GM18499 (cell line): ENCODE results near the gene CEACAM21.
"Not testable (repeated sequence)": the region's sequence is repeated elsewhere in the genome, so short reads cannot be mapped to it uniquely, and the experiment has no call there.

Experiments used
- ATAC-seq: cut with Tn5 transposase; IDR thresholded peaks from one replicate; pipeline ENCODE4 v1.9.1; 2021; ENCODE audit warnings: moderate number of reproducible peaks; ENCODE audit not compliant: insufficient read depth, unreplicated experiment

Gene CEACAM21

DNA sequence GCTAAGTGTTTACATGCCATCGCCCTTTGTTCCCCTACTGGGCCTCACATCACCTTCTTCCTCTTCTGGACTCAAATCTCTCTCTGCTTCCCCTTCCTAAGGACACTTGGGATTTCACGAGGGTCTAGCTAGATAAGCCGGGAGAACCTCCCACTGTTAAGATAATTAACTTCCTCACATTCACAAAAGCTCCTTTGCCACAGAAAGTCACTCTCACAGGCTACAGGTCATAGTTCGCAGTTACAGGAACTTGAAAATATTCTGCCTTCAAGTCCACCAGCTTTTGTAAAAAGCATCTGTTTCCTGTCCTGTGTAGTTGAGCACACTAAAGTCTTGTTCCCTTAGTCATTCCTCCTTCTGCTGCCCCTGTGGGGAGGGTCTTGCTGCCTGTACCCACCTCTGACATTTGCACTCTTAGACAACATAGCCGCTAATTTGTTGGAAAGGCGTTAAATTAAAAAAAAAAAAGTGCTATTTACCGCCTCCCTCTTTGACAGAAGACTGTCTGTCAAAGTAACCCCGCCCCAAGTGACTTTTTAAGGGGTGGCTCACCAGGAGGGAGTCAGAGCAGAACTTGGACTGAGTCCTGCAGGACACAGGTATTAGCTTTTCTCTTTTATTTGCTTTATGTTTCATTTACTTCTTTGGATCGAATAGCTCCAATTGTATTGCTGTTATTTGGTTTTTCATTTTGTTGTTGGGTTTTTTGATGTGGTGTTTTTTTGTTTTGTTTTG lies 26.8 kb upstream of the CEACAM21 start:
- ATAC-seq: no peak

DNA sequence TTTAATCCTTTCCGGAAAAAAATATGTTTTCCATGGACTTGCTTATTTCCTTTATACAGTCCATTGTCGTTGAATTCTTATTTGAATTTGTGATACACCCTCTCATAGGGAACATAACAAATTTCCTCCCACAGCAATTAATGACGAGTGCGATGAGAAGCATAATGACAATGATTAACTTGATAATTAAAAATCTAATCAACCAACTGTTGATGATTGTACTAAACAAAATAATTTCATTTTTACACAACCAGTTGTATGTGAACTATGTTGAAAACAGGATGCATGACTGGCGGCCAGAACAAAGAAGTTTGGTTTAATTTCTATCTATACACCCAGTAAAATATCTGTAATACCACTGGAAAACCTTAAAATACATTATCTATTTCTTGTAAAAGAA lies 26.1 kb upstream of the CEACAM21 start:
- no peak for ATAC-seq

DNA sequence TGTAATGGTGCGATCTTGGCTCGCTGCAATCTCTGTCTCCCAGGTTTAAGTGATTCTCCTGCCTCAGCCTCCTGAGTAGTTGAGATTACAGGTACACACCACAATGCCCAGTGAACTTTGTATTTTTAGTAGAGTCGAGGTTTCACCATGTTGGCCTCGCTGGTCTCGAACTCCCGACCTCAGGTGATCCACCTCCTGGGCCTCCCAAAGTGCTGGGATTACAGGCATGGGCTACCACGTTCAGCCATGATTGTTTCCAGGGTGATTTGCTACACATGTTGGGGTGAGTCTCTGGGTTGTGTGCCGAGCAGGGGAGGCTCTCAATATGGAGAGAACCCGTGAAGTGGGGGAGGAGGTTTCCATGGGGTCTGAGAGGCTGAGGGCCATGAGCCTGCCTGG lies 24.8 kb upstream of the CEACAM21 start:
- no peak for ATAC-seq

DNA sequence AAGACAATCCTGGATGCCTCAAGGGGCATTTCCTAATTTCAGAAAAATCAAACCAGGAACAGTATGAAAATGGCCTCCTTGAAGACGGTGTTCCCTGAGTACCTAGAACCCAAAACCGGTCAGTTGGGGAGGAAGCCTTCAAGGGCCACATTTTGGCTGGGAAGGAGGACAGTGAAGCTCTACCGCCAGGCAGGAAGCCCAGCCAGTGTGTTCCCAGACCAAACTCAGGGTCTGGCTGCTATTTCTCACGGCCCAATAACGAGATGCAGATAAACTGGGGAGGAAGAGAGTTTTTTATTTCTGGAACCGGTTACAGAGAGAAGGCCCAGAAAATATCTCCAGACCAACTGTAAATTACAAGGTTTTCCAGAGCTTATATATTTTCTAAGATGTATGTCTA lies 24.3 kb upstream of the CEACAM21 start:
- ATAC-seq: no peak

DNA sequence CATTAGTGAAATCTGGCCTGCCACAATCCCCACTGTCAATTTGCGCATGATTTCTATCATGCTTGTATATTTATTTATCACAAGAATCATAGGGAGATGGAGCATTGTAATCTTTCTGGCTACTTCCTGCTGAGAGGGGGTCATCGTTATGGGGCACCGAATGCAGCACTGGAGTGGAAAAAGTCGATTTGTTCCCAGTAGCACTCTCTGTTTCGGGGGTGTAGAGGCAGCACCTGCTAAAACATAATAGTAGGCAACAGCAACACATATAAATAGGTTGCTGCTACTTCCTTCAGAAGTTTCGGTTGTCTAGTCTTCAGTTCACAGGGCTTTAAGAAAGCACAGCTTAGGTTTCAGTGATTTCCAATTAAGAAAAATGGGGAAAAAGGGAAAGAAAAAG lies 23.4 kb upstream of the CEACAM21 start:
- no peak for ATAC-seq

DNA sequence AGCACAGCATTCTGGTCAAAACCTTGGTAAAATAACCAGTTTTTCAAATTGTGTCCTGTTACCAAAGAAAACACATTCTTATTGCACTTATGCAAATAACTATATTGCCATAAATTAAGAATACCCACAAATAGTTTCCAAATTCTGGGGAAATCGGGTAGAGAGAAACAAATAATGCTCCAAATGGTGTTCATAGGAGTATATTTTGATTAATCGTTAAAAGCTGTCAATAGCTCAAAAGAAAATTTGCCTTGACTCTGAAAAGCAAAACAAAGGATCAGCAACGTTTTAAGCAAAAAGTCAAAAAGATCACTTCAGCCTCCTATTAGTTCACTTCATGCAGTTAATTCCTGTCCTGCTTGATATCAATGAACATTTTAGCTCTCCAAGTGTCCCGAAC lies 22.2 kb upstream of the CEACAM21 start:
- no peak for ATAC-seq

DNA sequence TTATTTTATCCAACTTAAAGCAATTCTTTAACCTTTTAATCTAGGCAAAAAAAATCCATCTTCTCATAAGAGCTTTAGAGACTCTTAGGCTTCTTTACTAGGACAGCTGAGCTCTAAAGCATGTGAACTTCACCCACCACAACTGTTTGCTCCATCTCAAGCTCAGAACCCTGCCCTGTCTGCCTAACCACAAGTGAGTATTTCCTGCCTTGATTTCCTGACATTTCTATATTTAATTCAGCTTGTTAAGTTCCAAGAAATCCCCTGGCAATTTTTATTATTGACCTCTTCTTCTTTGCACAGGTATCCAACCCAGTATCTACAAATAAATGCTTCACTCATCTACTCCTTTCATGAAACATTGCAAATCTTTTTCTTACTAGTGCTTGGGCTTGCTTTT lies 21.1 kb upstream of the CEACAM21 start:
- no peak for ATAC-seq

DNA sequence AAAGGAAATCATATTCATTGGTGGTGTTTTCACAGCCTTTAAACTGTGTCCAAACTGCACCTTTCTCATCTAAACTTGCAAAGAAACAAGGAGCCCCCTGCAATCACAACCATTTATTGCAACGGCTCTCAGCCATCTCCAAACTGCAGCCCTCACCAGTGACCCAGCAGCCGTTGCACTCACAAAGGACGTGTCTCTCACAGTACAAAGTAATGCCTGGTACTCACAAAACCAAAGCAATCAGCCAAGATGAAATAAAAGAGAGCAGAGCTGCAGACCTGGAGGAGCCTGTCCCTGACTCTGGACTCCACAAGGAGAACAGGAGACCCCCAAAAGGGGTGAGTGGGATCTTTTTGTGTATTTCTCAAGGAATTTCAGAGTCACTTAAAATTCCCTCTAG lies 20.2 kb upstream of the CEACAM21 start:
- no peak for ATAC-seq

DNA sequence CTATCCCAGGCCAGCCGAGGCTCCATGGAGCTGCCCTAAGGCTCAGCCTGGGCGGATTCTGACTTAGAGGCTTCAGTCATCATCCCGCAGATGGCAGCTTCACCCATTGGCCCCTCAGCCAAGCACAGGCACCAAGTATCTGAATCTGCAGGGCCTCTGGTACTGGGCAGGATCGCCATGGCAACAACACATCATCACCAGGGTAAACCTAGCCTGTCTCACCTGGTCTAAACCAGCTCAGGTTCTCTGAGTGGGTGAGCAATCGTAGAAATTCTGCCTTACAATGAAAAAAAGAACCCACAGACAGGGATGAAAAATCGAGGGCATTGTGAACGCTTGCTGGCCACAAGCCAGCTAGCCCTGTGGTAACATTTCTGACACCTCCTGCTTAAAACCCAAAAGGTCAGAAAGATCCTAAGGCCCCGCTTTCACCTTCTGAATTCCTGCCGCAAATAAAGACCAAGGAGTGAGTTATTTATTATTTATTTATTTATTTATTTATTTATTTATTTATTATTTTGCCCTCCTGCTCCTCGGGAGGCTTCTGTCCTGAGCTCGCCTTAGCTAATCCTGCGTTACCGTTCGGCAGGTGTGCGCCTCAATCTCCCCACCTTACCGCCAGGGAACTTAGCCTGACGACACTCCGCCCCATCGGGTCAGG lies 12.0 kb upstream of the CEACAM21 start:
- no peak for ATAC-seq

DNA sequence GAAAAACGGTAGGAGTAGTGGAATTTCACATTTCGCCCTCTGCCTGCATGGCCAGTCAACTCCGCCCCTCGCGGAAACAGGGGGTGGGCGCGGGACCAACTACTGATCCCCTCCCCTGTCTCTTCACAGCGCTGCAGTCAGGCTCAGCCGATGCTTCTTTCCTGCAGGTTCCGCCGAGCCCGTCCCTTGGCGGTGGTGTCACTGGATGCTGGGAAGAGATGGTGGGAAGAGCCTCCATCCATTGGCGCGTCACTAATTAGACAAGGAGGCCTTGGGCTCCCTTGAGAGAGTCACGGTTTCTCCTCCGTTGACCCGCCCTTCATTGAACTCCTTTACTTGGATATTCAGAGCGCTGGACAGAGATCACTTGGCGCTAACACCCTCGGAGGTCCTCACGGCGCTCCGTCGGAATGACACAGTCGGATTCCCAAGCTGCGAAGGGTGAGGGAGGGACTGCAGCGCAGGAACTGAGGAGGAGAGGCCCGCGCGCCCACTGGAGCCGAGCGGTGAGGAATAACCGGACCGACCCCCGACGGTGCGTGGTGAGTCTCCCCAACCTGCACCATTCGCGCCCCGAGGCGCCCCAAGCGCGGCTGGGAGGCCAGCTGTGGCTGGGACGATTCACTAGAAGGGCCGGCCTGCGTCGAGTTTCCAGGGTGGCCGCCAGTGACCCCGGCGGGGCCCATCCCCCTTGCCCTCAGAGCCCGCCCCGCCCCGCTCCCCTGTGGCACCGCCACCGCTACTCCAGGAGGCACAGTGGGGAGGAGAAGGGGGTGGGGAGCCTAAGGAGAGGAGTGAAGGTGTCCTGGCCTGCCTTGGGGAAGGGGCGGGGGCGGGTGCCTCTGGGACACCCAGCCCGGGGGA lies 11.2 kb upstream of the CEACAM21 start:
- no peak for ATAC-seq

DNA sequence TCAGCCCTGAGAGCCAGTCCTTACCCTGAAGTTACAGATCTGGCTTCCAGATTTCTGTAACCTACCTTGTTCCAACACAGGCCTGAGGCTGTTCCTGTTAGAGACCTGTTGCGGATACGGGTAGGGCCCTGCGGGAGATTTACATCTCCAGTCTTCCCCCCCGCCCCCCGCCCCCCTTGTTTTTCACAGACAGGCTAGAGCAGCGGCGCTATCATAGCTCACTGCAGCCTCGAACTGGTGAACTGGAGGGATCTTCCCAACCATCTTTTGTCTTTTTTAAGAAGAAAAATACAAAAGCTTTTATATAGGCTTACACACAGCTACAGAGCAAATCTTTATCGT lies 10.6 kb upstream of the CEACAM21 start:
- no peak for ATAC-seq

DNA sequence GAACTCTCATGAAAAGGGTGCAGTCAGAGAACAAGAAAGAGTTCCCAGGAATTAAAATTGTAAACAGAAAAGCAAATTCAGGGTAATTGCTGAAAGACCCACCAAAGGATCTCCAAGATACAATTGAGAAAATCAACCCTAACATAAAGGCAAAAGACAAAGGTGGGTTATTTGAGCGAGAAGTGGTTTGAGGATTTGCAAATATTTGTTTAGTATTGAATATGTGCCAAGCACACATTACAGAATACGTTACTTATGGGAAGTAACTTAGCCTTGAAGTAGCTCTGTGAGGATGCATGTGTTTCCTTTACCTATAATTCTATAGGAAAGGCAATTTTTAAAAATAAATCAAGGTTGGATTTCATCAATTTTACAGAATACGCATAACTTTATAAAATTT lies 10.0 kb upstream of the CEACAM21 start:
- no peak for ATAC-seq

DNA sequence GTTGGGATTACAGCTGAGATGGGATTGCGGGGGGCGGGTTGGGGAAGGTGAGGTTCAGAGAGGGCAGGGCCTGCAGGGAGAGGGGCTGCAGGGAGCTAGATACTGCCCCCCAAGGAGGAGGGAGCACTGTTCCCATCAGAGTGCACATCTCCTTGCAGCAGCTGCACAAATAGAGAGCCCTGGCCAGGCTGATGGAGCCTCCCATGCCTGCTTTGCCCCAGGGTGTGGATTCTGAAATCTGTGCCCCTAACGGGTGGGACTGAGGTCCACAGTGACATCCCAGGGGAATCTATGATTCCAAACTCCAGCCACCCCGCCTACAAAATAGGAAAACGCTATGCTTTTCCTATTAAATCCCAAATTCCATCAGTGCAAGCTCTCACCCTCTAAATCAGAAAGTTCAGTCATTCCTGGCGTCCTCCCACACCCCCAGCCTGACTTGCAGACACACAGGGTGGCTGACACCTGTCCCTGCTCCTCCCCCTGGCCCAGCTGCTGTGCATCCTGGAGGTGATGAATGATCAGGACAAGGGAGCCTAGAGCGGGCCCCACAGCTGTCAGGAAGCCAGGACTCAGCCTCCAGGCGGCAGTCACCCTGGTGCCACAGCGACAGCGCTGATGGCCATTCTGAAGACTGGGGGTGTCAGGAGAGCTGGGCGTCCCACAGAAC lies 6.3 kb upstream of the CEACAM21 start:
- no peak for ATAC-seq

DNA sequence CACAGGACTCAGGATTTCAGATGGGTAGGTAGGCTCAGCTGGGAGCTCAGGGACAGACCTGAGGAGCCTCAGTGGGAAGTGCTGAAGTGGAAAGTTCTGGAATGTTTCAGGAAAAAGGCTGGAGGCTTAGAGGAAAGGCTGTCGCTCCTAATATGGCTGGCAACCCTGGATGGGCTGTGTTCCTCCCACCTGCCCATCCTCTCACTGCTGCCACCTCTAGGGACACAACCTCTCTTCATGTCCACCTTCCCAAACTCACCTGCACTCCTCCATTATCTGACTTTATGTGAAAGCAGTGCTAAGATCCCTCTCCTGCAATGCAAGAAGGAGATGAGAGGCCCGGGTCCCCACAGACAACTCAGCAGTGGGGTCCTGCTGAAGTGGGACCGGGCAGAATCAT lies 5.8 kb upstream of the CEACAM21 start:
- no peak for ATAC-seq

DNA sequence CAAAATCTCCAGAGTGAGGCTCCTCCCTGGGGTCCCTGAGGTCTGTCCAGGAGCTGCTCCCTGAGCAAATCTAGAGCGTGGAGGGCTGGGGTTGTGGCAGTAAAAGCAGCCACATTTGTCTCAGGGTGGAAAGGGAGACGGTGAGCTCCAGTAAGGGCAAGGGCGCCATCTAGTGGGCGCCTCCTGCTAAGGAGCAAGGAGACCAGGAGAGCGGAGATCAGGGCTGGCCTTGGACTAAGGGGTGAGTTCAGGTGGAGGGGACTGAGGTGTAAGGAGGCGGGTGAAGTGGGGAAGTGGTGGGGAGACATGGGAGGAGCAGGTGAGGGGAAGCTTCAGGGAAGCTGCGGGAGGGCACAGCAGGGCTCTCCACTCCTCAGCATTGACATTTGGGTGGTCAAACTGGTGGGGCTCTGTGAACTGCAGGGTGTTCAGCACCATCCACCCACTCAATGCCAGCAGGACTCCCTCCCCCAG lies 5.3 kb upstream of the CEACAM21 start:
- ATAC-seq: no peak

DNA sequence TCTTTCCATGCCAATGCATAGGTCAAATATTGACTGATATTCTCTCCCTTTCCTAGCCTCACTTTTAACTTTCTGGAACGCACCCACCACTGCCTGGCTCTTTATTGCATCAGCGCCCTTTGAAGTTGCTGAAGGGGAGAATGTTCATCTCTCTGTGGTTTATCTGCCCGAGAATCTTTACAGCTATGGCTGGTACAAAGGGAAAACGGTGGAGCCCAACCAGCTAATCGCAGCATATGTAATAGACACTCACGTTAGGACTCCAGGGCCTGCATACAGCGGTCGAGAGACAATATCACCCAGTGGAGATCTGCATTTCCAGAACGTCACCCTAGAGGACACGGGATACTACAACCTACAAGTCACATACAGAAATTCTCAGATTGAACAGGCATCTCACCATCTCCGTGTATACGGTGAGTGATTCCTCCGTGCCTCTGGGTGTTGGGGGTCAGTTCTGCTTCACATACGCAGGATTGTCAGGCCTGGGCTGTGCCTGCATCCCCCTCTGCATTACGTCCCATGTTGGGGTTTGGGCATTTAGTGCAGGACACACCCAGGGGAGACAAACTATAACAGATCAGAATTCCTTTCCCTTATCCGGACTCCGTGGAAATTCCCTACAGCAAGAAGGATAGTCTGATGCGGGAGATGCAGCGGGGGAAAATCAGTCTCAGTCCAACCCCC lies 1.3 kb downstream of the CEACAM21 start:
- no peak for ATAC-seq

DNA sequence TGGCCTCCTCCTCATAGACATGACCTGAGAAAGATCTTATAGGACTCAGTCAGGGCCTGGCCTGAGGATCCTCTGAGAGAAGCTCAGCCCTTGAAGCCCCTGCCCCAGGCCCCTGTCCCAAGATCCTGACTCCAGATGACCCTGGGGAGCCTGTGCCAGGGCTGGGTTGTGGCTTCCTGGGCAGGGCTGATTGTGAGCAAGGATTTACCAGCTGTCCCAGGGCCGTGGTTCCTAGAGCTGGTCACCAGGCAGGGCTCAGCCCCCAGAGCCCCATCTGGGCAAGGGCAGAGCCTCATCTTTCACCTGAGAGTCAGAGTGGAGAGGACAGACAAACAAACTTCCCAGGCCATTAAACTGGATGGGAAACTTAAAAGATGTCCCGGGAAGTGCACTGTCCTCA lies 1.9 kb downstream of the CEACAM21 start:
- ATAC-seq: no peak

DNA sequence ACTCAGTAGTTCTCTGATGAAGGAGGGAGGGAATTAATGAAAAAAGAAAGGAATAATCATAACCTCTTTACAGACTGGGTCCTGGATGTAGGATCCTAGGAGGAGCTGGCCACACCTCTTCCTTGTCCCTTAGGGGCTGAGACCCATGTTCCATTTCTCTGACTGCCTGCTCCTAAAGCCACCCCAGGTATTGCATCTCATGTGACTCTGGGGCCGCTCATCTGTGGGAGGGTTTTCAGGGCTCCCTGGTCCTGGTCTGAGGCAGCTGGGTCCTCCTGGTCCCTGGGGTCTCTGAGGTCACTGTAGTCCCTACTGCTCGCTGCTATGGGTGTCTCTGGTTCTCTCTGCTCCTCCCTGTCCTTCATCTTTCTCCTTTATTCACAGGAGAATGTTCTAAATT lies 2.9 kb downstream of the CEACAM21 start:
- no peak for ATAC-seq

DNA sequence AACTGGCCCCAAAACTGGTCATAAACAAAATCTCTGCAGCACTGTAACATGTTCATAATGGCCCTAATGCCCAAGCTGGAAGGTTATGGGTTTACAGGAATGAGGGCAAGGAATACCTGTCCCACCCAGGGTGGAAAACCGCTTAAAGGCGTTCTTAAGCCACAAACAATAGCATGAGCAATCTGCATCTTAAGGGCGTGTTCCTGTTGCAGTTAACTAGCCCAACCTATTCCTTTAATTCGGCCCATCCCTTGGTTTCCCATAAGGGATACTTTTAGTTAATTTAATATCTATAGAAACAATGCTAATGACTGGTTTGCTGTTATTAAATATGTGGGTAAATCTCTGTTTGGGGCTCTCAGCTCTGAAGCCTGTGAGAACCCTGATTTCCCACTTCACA lies 5.1 kb downstream of the CEACAM21 start:
- not testable (repeated sequence) for ATAC-seq

DNA sequence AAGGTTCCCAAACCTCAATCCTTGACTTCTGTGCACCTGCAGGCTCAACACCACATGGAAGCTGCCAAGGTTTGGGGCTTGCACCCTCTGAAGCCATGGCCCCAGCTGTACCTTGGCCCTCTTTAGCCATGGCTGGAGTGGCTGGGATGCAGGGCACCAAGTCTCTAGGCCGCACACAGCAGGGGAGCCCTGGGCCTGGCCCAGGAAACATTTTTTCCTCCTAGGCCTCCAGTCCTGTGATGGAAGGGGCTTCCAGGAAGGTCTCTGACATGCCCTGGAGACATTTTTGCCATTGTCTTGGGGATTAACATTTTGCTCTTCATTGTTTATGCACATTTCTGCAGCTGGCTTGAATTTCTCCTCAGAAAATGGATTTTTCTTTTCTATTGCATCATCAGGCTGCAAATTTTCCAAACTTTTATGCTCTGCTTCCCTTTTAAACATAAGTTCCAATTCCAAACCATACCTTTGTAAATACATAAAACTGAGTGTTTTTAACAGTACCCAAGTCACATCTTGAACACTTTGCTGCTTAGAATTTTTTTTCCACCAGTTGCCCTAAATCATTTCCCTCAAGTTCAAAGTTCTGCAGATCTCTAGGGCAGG lies 6.7 kb downstream of the CEACAM21 start:
- not testable (repeated sequence) for ATAC-seq
